Measurements from ENCODE around the gene BDP1. TPM values are rescaled to one million over a fixed set of nuclear protein-coding genes. Genes with fewer than 3 reads are reported as not detected.
"Not testable (repeated sequence)": the region's sequence is repeated elsewhere in the genome, so short reads cannot be mapped to it uniquely, and the experiment has no call there.

Gene BDP1
- total RNA-seq, 4 donors from 2014 or later: 26.5 to 42.9 (median 32.6) TPM

DNA sequence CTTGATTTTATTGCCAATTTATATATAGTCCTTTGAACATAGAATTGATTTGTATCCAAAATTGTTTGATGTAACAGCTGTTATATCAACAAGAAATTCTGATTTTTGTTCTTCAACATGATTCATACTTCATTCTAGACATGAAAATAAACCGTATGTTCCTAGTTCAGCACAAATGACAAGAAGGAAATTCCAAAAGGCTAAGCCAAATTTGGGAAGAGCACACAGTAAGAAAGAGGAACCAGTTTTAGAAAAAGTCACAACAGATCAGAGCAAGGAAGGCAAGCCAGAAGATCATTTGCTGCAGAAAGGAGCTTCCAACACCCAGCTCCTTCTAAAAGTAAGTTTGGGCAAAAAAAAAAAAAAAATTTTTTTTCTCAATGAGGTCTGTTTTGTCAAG is 66.7 kb downstream of the BDP1 start:
- DNase-seq (ENCODE audit: low spot score) (no peak), ATAC-seq (ENCODE audit: low FRiP score) (no peak)
- TF ChIP-seq, protein P1, sequence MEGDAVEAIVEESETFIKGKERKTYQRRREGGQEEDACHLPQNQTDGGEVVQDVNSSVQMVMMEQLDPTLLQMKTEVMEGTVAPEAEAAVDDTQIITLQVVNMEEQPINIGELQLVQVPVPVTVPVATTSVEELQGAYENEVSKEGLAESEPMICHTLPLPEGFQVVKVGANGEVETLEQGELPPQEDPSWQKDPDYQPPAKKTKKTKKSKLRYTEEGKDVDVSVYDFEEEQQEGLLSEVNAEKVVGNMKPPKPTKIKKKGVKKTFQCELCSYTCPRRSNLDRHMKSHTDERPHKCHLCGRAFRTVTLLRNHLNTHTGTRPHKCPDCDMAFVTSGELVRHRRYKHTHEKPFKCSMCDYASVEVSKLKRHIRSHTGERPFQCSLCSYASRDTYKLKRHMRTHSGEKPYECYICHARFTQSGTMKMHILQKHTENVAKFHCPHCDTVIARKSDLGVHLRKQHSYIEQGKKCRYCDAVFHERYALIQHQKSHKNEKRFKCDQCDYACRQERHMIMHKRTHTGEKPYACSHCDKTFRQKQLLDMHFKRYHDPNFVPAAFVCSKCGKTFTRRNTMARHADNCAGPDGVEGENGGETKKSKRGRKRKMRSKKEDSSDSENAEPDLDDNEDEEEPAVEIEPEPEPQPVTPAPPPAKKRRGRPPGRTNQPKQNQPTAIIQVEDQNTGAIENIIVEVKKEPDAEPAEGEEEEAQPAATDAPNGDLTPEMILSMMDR (IDR thresholded peaks at IDR 0.05): no peak

DNA sequence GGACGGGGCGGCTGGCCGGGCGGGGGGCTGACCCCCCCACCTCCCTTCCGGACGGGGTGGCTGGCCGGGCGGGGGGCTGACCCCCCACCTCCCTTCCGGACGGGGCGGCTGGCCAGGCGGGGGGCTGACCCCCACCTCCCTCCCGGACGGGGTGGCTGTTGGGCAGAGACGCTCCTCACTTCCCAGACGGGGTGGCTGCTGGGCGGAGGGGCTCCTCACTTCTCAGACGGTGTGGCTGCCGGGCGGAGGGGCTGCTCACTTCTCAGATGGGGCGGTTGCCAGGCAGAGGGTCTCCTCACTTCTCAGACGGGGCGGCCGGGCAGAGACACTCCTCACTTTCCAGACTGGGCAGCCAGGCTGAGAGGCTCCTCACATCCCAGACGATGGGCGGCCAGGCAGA is 70.2 kb downstream of the BDP1 start:
- not testable (repeated sequence) for DNase-seq (ENCODE audit: low spot score); ATAC-seq (ENCODE audit: low FRiP score)

DNA sequence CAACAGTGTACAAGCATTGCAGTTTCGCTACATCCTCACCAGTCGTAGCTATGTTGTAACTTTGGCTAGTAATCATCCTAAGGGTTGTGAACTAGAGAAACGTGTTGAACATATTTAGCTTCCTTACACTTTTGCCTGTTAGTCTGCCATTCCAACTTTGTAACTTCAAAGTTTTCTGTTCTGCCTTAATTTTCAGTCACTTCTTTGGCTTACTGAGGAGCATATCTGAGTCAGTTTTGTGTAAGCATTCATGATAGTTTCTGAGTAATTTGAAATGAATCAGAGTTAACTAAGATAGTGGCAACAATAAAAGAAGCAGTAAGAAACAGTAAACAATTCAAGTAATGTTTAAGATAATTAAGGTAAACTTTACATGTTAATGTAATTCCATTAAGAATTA is 72.8 kb downstream of the BDP1 start:
- TF ChIP-seq, protein P1 (IDR thresholded peaks at IDR 0.05): no peak
- no peak for DNase-seq (ENCODE audit: low spot score)
- no peak for ATAC-seq (ENCODE audit: low FRiP score)

DNA sequence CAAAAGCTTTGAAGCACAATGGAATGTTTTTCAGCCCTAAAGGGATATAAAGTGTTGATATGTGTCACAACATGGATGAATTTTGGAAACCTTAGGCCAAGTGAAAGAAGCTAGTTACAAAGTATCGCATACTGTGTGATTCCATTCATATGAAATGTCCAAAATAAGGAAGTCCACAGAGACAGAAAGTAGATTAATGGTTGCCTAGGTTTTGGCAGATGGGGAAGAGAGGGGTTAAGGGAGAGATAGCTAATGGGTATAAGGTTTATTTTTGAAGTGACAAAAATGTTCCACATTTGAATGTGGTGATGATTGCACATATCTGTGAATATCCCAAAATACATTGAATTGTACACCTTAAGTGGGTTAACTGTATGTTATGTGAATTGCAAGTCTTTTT is 74.2 kb downstream of the BDP1 start:
- TF ChIP-seq, protein P1 (IDR thresholded peaks at IDR 0.05): no peak
- no peak for DNase-seq (ENCODE audit: low spot score)
- no peak for ATAC-seq (ENCODE audit: low FRiP score)

DNA sequence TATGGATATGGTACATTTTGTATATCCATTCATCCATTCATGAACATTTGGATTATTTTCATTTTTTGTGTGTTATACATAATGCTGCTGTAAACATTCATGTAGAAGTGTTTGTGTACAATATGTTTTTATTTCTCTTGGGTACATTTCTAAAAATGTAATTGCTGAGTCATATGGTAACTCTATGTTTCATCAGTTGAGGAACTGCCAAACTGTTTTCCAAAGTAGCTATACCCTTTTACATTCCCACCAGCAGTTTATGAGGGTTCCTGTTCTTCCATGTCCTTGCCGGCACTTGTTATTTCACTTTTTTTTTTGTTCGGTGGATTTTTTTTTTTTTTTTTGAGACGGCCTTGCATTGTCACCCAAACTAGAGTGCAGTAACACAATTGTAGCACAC is 77.7 kb downstream of the BDP1 start:
- ATAC-seq (ENCODE audit: low FRiP score): no peak
- DNase-seq (ENCODE audit: low spot score): no peak
- TF ChIP-seq, protein P1 (IDR thresholded peaks at IDR 0.05): no peak

DNA sequence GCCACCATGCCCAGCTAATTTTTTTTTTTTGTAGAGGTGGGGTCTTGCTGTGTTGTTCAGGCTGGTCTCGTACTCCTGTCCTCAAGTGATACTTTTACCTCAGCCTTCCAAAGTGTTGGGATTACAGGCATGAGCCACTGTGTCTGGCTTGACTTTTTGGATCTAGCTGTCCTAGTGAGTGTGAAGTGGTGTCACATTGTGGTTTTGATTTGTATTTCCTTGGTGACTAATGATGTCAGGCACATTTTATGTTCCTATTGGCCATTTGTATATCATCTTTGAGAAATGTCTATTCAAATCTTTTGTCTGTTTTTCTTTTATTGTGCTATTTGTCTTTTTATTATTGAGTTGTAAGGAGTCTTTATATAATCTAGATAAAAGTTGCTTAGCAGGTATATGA is 78.2 kb downstream of the BDP1 start:
- TF ChIP-seq, protein P1 (IDR thresholded peaks at IDR 0.05): no peak
- peak; percentile 37 for ATAC-seq (ENCODE audit: low FRiP score)
- no peak for DNase-seq (ENCODE audit: low spot score)

DNA sequence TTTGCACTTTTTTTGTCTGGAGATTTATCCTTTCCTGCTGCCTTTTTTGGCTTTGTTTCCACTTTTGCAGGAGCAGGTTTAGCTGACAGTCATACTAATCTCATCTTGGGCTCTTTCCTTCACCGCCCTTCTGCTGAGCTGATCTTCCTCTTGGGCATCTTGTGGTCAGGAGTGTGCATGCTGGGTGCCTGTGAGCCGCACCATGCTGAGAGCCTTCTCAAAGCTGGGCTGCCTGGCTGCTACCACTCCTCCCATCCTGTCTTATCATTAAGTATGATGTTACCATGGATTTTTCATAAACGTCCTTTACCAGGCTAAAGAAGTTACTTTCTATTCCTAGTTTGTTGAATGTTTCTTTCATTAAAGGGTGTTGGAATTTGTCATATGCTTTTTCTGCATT is 82.2 kb downstream of the BDP1 start:
- DNase-seq (ENCODE audit: low spot score) (no peak), ATAC-seq (ENCODE audit: low FRiP score) (no peak)
- TF ChIP-seq, protein P1 (IDR thresholded peaks at IDR 0.05): no peak

DNA sequence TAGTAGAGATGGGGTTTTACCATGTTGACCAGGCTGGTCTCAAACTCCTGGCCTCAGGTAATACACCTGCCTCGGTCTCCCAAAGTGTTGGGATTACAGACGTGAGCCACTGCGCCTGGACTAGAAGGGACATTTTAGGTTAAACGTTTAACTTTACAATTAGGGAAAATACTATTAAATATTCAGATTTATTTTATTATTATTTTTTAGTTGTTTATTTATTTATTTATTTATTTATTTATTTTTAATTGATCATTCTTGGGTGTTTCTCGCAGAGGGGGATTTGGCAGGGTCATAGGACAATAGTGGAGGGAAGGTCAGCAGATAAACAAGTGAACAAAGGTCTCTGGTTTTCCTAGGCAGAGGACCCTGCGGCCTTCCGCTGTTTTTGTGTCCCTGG is 95.4 kb downstream of the BDP1 start:
- ATAC-seq (ENCODE audit: low FRiP score); DNase-seq (ENCODE audit: low spot score): not testable (repeated sequence)

DNA sequence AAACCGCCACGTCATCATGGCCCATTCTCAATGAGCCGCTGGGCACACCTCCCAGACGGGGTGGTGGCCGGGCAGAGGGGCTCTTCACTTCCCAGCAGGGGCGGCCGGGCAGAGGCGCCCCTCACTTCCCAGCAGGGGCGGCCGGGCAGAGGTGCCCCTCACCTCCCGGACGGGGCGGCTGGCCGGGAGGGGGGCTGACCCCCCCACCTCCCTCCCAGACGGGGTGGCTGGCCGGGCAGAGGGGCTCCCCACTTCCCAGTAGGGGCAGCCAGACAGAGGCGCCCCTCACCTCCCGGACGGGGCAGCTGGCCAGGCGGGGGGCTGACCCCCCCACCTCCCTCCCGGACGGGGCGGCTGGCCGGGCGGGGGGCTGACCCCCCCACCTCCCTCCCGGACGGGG is 96.1 kb downstream of the BDP1 start:
- not testable (repeated sequence) for DNase-seq (ENCODE audit: low spot score); ATAC-seq (ENCODE audit: low FRiP score)

DNA sequence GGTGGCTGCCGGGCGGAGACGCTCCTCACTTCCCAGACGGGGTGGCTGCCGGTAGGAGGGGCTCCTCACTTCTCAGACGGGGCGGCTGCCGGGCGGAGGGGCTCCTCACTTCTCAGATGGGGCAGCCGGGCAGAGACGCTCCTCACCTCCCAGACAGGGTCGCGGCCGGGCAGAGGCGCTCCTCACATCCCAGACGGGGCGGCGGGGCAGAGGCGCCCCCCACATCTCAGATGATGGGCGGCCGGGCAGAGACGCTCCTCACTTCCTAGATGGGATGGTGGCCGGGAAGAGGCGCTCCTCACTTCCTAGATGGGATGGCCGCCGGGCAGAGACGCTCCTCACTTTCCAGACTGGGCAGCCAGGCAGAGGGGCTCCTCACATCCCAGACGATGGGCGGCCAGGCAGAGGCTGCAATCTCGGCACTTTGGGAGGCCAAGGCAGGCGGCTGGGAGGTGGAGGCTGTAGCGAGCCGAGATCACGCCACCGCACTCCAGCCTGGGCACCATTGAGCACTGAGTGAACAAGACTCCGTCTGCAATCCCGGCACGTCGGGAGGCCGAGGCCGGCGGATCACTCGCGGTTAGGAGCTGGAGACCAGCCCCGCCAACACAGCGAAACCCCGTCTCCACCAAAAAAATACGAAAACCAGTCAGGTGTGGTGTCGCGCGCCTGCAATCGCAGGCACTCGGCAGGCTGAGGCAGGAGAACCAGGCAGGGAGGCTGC is 96.7 kb downstream of the BDP1 start:
- not testable (repeated sequence) for ATAC-seq (ENCODE audit: low FRiP score); DNase-seq (ENCODE audit: low spot score)

All from omental fat pad (tissue), 4 donors.